Measurements from ENCODE around the gene PDXP.

- TF ChIP-seq, protein P1, sequence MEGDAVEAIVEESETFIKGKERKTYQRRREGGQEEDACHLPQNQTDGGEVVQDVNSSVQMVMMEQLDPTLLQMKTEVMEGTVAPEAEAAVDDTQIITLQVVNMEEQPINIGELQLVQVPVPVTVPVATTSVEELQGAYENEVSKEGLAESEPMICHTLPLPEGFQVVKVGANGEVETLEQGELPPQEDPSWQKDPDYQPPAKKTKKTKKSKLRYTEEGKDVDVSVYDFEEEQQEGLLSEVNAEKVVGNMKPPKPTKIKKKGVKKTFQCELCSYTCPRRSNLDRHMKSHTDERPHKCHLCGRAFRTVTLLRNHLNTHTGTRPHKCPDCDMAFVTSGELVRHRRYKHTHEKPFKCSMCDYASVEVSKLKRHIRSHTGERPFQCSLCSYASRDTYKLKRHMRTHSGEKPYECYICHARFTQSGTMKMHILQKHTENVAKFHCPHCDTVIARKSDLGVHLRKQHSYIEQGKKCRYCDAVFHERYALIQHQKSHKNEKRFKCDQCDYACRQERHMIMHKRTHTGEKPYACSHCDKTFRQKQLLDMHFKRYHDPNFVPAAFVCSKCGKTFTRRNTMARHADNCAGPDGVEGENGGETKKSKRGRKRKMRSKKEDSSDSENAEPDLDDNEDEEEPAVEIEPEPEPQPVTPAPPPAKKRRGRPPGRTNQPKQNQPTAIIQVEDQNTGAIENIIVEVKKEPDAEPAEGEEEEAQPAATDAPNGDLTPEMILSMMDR (IDR thresholded peaks at IDR 0.05; ENCODE audit: extremely low read depth in 1 of 2, insufficient read depth in 1 of 2, low read depth in 1 of 2, low read length in 2 of 2): no peak
- TF ChIP-seq, protein P2, sequence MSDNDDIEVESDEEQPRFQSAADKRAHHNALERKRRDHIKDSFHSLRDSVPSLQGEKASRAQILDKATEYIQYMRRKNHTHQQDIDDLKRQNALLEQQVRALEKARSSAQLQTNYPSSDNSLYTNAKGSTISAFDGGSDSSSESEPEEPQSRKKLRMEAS (IDR thresholded peaks at IDR 0.05; ENCODE audit: insufficient read depth, insufficient read length): no peak
- no peak for TF ChIP-seq POLR2A (IDR thresholded peaks at IDR 0.05; ENCODE audit: low read depth, low read length)
- TF ChIP-seq POLR2AphosphoS5 (IDR thresholded peaks at IDR 0.05; ENCODE audit: insufficient read depth, low read depth, low read length): no peak
Observed at GRCh38 chr22:37639070-37639760, 19.3 kb upstream of the PDXP start, which contains the start of gene SH3BP1.

All from endothelial cell of umbilical vein (primary cell).